ENCODE data around the gene ANTXR1. TPM values are rescaled to one million over a fixed set of nuclear protein-coding genes. Genes with fewer than 3 reads are reported as not detected.
A peak's percentile ranks its signal among the peaks of the same experiment; 100 is the strongest.

ANTXR1 gene
- total and polyA plus RNA-seq, 10 donors, result 2.8 to 66.7 (median 36.9) TPM

- peaks cover 0 to 21% (median 15%) of the 10 kb centered on the region in 6 donors for H3K4me1 ChIP-seq
- intact Hi-C loops (cut with DNase I; ENCODE audit: low total_unique reads), result no loop called here
- DNase-seq, result no peak
- H3K27me3 ChIP-seq (replicated peaks in 1 of 7), result peaks cover 0 to 28% (median 0%) of the 10 kb centered on the region in 7 donors
- H3K4me3 ChIP-seq, result no peak overlapping the region
- no peaks in the 10 kb centered on the region for H3K9me3 ChIP-seq
- 59 to 88% (median 81%) methylated on average over 4 of the region's 4 CpGs for WGBS, 5 donors
- peaks cover 0 to 8% (median 0%) of the 10 kb centered on the region in 6 donors for H3K36me3 ChIP-seq
- peak overlapping the region in 7 of 8 donors; percentile 13 to 63 (median 41) for H3K27ac ChIP-seq
- TF ChIP-seq POLR2AphosphoS5 (IDR thresholded peaks at IDR 0.05), result no peak
- TF ChIP-seq CTCF (IDR thresholded peaks at IDR 0.05 in 8 of 11, conservative IDR thresholded peaks at IDR 0.05 in 3 of 11), result no peak
- TF ChIP-seq POLR2A (IDR thresholded peaks at IDR 0.05), result no peak
Measured at GRCh38 chr2:69081757-69082156, 68.8 kb downstream of the ANTXR1 start.

DNA sequence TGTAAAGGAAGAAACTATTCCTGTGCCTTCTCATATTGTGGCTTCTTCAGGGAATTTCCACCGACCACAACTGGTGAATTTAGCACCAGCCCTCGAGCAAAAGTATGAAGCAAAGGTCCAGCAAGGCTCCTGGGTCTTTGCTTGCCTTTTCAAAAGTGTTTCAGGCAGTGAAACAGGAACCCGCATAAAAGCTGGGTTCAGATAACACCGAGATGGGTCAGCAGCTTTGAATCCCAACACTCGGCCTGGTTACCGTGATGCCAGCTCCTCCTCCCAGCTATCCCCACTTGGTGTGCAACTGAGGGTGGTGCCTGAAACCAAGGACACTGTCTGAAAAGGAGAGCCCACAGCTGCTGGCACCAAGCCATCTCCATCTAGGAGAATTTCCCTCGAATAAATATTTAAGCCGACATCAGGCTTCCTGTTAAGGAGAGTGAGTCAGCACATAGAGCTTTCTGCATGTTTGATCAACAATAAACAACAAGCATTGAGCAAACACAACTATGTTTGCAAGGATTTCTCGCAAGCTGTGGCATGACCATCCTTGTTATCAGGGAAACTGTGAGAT, 69.5 kb downstream of the ANTXR1 start:
- Histone ChIP-seq H3K27me3 (replicated peaks in 1 of 7) (peaks cover 0 to 35% (median 0%) of the 10 kb centered on the region in 7 donors), H3K4me1 (peaks cover 0 to 21% (median 15%) of the 10 kb centered on the region in 6 donors), H3K27ac (peak overlapping the region in 7 of 8 donors; percentile 26 to 63 (median 47)), H3K36me3 (peaks cover 0 to 8% (median 0%) of the 10 kb centered on the region in 6 donors), H3K4me3 (no peak overlapping the region), H3K9me3 (no peaks in the 10 kb centered on the region)
- DNase-seq, result no peak
- intact Hi-C loops (cut with DNase I; ENCODE audit: low total_unique reads), result no loop called here
- 17 to 26% (median 20%) methylated on average over 9 of the region's 9 CpGs for WGBS, 5 donors
- no peak for TF ChIP-seq POLR2AphosphoS5 (IDR thresholded peaks at IDR 0.05)
- TF ChIP-seq CTCF (IDR thresholded peaks at IDR 0.05 in 8 of 11, conservative IDR thresholded peaks at IDR 0.05 in 3 of 11), result no peak
- TF ChIP-seq POLR2A (IDR thresholded peaks at IDR 0.05), result no peak

DNA sequence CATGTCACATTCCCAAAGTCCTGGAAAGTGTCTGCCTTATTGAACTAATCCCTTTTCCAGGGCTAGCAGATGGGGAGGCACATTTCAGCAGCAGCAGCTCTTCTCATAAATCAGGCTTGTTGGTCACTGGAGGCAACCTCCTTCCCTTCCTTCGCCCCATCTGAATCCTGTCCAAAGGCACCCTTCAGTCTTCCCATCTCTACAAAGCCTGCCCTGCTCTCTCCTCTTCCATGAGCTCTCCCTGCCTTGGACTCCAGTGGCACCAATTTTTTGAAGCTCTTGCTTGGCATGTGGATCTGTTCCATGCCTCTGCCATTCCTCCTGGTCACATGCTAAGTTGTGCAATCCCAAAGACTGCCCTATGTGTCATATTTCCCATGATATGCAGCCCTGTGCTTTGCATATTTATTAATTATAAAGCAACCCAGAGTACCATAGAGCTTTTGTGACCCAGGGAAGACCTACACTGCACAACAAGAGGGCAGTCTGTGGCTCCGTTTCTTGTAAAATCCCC, 70.3 kb downstream of the ANTXR1 start:
- H3K27ac ChIP-seq, result peak overlapping the region in 7 of 8 donors; percentile 26 to 63 (median 47)
- no peak for TF ChIP-seq POLR2AphosphoS5 (IDR thresholded peaks at IDR 0.05)
- no peak for TF ChIP-seq CTCF (IDR thresholded peaks at IDR 0.05 in 8 of 11, conservative IDR thresholded peaks at IDR 0.05 in 3 of 11)
- TF ChIP-seq POLR2A (IDR thresholded peaks at IDR 0.05), result no peak
- no peaks in the 10 kb centered on the region for H3K9me3 ChIP-seq
- 78 to 92% (median 89%) methylated on average over 2 of the region's 2 CpGs for WGBS, 5 donors
- no peak overlapping the region for H3K4me3 ChIP-seq
- intact Hi-C loops (cut with DNase I; ENCODE audit: low total_unique reads), result no loop called here
- H3K4me1 ChIP-seq, result peaks cover 0 to 21% (median 15%) of the 10 kb centered on the region in 6 donors
- peaks cover 0 to 33% (median 0%) of the 10 kb centered on the region in 7 donors for H3K27me3 ChIP-seq (replicated peaks in 1 of 7)
- H3K36me3 ChIP-seq, result peaks cover 0 to 2% (median 0%) of the 10 kb centered on the region in 6 donors
- no peak for DNase-seq

DNA sequence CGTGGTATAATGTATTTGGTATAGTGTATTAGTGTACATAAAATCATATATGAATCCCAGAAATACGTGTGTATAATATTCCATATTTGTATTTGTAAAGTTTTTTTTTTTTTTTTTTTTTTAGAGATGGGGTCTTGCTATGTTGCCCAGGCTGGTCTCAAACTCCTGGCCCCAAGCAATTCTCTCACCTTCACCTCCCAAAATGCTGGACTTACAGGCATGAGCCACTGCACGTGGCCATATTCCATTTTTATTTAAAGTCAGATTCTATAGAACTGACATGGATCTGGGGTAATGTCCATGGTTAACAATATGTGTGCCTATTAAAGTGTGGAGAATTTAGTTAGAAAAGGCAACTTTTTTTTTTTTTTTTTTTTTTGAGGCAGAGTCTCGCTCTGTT, 71.5 kb downstream of the ANTXR1 start:
- H3K4me3 ChIP-seq, result no peak overlapping the region
- no peaks in the 10 kb centered on the region for H3K9me3 ChIP-seq
- H3K36me3 ChIP-seq, result no peaks in the 10 kb centered on the region
- peaks cover 0 to 21% (median 15%) of the 10 kb centered on the region in 6 donors for H3K4me1 ChIP-seq
- intact Hi-C loops (cut with DNase I; ENCODE audit: low total_unique reads), result no loop called here
- peaks cover 0 to 30% (median 0%) of the 10 kb centered on the region in 7 donors for H3K27me3 ChIP-seq (replicated peaks in 1 of 7)
- H3K27ac ChIP-seq, result no peak overlapping the region
- 80 to 96% (median 86%) methylated on average over 4 of the region's 4 CpGs for WGBS, 5 donors
- DNase-seq, result no peak
- no peak for TF ChIP-seq CTCF (IDR thresholded peaks at IDR 0.05 in 8 of 11, conservative IDR thresholded peaks at IDR 0.05 in 3 of 11)
- no peak for TF ChIP-seq POLR2A (IDR thresholded peaks at IDR 0.05)
- TF ChIP-seq POLR2AphosphoS5 (IDR thresholded peaks at IDR 0.05), result no peak

Measured in spleen (tissue), 11 donors.